ENCODE data around the gene PCED1B. TPM values are rescaled to one million over a fixed set of nuclear protein-coding genes. Genes with fewer than 3 reads are reported as not detected.

PCED1B gene
- total RNA-seq, 1 experiment from 2014 or later = 0.87 TPM

DNA sequence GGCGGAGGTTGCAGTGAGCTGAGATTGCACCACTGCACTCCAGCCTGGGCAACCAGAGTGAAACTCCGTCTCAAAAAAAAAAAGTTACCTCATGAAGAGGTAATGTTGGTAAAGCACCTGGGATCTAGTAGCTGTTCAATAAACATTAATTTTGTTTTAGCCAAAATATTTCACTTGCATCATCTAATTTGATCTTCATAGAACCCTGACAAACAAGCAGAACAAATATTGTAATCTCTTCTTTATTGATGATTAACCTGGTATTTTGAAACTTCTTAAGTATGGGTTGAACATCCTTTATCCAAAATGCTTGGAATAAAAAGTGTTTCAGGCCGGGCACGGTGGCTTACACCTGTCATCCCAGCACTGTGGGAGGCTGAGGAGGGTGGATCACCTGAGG, 149.4 kb downstream of the PCED1B start:
- no peak for DNase-seq (ENCODE audit: low read depth, low spot score)
- in situ Hi-C loops (cut with HindIII; ENCODE audit: low pct_unique_long_range_greater_than_20kb, low sequenced_read_pairs) = no loop called here

DNA sequence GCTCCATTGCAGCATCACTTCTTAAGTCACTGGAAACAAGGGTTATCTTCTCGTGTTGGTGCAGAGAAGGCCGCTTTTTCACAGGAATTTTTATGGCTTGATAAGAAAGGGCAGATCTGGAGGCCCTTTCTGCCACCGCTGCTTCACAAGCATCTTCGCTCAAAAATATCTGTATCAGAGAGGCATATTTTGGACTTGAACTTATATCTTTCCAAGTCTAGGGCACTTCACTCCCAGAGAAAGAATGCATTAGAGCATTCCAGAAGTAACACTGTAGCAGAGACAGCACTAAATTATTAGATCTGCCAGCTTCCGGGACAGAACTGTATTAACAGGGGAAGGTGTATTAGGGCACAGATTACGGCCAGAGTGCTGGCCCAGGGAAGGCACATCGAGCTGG, 152.0 kb downstream of the PCED1B start:
- in situ Hi-C loops (cut with HindIII; ENCODE audit: low pct_unique_long_range_greater_than_20kb, low sequenced_read_pairs) = no loop called here
- no peak for DNase-seq (ENCODE audit: low read depth, low spot score)

DNA sequence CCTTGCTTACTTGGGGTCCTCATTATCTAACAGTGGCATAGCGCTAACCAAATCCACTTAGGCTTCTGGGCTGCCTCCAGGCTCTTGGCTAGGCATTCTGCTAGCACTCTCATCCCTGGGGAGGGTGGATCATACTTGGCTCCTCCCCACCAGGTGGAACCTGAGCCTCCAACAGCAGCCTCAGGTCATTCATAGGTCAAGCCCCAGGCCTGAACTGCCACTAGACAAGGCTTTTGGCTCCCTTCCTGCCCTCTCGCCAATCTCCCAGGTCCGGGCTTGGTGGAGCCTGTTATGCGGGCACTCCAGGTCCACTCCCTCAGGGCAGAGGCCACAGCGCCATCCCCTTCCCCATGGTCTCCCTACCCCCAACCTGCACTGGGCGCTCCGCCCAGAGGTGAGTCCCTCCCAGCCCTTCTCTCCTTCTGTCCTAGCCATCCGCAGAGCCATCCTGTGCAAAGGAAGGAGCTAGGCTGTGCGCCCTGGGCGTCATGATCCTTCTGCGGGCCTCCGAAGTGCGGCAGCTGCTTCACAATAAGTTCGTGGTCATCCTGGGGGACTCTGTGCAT, 155.2 kb downstream of the PCED1B start:
- no peak for DNase-seq (ENCODE audit: low read depth, low spot score)
- in situ Hi-C loops (cut with HindIII; ENCODE audit: low pct_unique_long_range_greater_than_20kb, low sequenced_read_pairs) = no loop called here

DNA sequence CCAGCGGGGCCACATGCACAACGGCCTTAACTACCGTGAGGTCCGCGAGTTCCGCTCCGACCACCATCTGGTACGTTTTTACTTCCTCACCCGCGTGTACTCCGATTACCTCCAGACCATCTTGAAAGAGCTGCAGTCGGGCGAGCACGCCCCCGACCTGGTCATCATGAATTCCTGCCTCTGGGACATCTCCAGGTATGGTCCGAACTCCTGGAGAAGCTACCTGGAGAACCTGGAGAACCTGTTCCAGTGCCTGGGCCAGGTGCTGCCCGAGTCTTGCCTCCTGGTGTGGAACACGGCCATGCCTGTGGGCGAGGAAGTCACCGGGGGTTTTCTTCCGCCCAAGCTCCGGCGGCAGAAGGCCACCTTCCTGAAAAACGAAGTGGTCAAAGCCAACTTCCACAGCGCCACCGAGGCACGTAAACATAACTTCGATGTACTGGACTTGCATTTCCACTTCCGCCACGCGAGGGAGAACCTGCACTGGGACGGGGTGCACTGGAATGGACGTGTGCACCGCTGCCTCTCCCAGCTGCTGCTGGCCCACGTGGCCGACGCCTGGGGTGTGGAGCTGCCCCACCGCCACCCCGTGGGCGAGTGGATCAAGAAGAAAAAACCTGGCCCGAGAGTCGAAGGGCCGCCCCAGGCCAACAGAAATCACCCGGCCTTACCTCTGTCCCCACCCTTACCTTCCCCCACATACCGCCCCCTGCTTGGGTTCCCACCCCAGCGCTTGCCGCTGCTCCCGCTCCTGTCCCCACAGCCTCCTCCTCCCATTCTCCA, 156.0 kb downstream of the PCED1B start:
- DNase-seq (ENCODE audit: low read depth, low spot score) = no peak
- in situ Hi-C loops (cut with HindIII; ENCODE audit: low pct_unique_long_range_greater_than_20kb, low sequenced_read_pairs) = no loop called here

DNA sequence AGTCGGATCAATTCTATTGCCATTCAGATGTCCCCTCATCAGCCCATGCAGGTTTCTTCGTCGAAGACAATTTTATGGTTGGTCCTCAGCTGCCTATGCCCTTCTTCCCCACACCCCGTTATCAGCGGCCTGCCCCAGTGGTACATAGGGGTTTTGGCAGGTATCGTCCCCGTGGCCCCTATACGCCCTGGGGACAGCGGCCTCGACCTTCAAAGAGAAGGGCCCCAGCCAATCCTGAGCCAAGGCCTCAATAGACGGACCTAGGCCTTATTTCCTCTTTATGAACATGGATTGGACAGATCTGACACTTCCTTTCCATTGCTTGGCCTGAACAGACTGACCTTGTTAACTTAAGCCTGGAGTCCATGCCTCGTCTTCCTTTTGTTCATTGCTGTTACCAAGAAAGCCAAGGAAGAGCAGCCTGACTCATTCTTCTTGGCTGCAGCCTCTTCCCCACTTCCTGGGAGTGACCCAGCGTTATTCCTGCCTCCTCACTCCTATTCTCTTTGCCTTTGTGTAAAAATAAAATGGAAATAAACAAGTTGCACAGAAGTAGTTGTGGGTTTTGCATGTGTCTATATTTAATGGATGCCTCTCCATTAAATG, 156.8 kb downstream of the PCED1B start:
- in situ Hi-C loops (cut with HindIII; ENCODE audit: low pct_unique_long_range_greater_than_20kb, low sequenced_read_pairs) = no loop called here
- DNase-seq (ENCODE audit: low read depth, low spot score) = no peak

DNA sequence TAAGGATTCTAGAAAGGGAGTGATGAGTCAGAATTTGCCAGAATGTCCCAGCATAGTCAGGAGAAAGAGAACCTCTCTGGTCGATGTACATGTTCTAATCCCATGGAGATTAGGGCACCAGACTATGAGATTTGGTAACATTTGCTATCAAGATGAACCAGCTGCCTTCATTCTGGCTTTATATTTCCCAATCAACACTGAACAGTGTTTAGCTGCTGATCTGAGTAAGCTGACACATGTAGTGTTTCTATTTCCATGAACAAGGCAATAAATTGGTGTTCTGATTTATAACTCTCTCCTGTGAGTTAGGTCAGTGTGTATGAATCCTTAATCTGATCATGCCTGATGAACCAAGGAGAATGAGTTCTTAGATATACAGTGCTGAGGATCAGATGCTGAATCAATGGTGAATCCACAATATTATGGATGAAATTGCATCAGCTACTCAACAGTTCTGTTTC, 158.4 kb downstream of the PCED1B start:
- no peak for DNase-seq (ENCODE audit: low read depth, low spot score)
- in situ Hi-C loops (cut with HindIII; ENCODE audit: low pct_unique_long_range_greater_than_20kb, low sequenced_read_pairs) = no loop called here

DNA sequence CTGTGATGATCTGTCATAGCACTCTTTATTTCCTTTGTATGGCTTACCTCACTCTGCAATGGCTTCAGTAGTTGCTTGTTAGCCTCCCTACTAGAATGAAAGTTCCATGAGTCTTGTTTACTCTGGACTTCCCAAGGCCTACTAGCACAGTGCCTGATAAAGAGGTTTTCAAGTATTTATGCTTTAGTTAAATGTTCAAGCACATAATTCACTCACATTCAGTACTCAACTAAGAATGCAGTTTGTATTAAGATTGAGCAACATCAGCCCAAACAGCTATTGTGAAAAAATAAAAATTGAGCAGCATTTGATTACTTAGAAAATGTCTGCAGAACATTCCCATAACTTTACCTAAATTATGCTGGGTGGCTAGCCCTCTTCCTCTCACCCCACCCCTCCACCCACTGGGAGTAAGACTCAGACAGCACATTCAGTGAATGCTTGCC, 159.3 kb downstream of the PCED1B start:
- no peak for DNase-seq (ENCODE audit: low read depth, low spot score)
- in situ Hi-C loops (cut with HindIII; ENCODE audit: low pct_unique_long_range_greater_than_20kb, low sequenced_read_pairs) = no loop called here

DNA sequence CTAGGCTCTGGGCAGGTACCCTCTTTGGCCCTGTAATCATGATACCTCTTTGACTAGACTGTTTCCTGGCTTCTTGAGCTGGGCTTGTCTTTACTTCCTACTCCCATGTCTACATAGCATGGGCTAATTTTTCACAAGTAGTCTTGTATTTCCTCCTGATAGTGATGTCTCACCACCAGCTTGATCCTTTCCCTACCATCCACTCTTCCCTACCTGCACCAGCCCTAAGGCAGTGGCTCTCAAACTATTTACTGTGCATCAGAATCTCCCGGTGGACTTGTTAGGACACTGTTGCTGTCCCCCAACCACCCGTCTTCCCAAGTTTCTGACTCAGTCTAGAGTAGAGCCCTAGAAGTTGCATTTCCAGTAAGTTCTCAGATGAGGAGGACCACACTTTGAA, 163.0 kb downstream of the PCED1B start:
- in situ Hi-C loops (cut with HindIII; ENCODE audit: low pct_unique_long_range_greater_than_20kb, low sequenced_read_pairs) = no loop called here
- DNase-seq (ENCODE audit: low read depth, low spot score) = no peak

DNA sequence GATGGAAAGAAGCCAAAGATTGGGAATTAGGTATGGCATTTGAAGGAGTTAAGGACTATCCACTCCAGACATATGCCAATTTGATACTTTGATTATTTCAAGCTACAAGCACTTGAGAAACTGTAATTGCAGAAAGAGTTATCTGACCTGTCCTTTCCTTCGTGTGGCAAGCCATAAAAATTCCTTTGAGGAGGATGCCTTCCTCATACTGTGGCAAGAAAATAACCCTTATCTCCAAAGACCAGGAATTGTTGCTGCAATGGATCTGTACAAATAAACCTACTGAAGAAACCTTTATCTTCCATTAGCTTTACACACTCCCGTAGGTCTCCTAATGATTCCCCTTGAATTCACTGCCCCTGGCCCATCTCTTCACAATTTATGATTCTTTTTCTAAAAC, 165.4 kb downstream of the PCED1B start:
- in situ Hi-C loops (cut with HindIII; ENCODE audit: low pct_unique_long_range_greater_than_20kb, low sequenced_read_pairs) = no loop called here
- DNase-seq (ENCODE audit: low read depth, low spot score) = no peak

DNA sequence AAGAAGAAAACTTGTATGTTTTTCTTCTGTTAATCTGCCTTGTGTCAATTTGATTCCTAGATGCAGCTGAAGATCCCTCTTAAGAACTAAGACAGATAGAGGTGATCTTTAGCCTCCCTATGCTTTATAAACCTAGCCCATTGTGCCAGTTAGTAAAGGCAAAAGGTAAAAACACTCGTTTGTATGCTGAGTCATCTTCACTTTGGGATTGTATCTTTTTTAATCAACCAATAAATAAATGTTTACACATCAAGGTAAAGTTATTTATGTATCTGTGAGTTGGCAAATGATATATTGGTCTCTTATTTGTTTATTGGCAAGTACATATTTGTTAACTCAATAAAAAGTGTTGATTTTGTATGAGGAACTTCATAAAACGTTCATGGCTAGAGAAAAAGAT, 166.2 kb downstream of the PCED1B start:
- DNase-seq (ENCODE audit: low read depth, low spot score) = no peak
- in situ Hi-C loops (cut with HindIII; ENCODE audit: low pct_unique_long_range_greater_than_20kb, low sequenced_read_pairs) = no loop called here

DNA sequence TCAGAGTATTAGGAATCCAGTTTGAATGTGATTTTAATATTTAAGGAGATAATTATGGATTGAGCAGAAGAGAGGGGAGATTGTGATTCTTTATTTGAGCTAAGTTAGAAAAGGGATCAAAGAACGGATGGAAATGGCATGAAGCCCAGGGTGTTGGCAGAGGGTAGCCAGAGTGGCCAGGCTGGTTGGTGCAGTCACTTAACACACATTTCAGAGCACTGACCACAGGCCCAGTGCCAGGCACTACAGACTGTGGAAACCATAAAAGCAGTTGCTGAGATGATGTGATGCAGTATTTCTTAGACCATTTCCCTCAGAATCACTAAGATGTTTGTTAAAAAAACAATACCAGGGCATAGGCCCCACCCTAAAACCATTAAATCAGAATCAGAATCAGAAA, 168.0 kb downstream of the PCED1B start:
- DNase-seq (ENCODE audit: low read depth, low spot score) = no peak

DNA sequence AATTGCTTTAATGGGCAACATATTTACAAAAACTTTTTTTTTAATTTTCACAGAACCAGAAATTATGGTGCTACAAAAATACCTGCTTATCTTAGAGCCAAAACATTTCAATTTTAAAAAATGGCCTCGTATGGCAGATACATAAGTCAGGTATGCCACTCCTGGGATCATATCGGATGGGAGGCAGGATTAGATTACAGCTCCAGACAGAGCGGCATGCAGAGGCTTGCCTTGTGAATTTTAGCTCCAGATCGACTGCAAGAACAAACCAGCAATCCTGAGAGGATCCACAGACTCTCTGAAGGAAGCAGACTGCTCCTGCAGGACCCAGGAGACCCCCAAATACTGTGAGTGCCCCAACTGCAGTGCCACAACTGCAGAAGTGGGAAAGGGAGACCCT, 169.7 kb downstream of the PCED1B start:
- DNase-seq (ENCODE audit: low read depth, low spot score) = no peak
- in situ Hi-C loops (cut with HindIII; ENCODE audit: low pct_unique_long_range_greater_than_20kb, low sequenced_read_pairs) = no loop called here

More for the DNA sequence above, 168.0 kb downstream of the PCED1B start:
- in situ Hi-C loops (cut with HindIII; ENCODE audit: low pct_unique_long_range_greater_than_20kb, low sequenced_read_pairs) = no loop called here

DNA sequence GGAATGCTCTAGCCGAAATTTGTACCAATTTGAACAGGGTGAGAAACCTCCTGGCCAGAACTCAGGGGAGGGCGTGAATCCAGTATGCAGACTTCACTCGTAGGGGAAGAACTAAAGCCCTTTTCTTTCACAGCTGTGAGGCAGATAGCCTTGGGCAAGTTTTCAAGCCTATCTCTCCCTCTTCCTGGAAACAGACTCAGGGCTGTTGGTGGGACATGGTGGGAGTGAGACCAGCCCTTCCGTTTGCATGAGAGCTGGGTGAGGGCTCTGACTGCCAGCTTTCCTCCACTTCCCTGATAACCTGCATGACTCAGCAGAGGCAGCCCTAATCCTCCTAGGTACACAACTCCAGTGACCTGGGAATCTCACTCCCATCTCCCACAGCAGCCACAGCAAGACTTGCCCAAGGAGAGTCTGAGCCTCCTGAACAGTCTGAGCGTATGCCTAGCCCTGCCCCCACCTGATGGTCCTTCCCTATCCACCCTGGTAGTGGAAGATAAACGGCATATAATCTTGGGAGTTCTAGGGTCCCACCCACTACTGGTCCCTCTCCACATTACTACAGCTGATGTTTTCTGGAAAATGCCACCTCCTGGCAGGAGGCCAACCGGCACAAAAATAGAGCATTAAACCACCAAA, 170.4 kb downstream of the PCED1B start:
- DNase-seq (ENCODE audit: low read depth, low spot score) = peak; percentile 22
- in situ Hi-C loops (cut with HindIII; ENCODE audit: low pct_unique_long_range_greater_than_20kb, low sequenced_read_pairs) = no loop called here

DNA sequence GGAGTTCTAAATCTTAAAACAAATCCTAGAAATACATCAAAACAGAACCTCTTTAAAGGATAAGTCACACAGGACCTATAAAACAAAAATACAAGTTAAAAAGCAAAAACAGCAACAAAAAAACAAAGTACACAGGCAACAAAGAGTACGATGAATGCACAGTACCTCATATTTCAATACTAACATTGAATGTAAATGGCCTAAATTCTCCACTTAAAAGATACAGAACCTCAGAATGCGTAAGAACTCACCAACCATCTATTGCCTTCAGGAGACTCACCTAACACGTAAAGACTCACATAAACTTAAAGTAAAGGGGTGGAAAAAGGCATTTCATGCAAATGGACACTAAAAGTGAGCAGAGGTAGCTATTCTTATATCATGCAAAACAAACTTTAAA, 172.5 kb downstream of the PCED1B start:
- in situ Hi-C loops (cut with HindIII; ENCODE audit: low pct_unique_long_range_greater_than_20kb, low sequenced_read_pairs) = no loop called here
- no peak for DNase-seq (ENCODE audit: low read depth, low spot score)

DNA sequence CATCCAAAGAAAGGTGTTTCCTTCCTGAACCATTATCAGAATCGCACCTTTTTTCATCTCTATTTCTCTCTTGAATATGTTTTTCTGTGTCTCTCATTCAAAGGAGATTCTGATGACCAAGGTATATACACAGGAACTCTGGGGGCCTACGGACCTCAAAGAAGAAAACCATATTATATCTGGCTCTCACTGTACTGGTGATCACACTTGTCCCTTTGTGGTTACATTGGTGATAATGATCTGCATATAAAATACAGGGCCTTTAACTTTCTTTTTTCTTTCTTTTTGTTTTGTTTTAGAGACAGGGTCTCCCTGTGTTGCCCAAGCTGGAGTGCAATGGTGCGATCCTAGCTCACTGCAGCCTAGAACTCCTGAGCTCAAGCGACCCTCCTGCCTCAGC, 185.5 kb downstream of the PCED1B start:
- in situ Hi-C loops (cut with HindIII; ENCODE audit: low pct_unique_long_range_greater_than_20kb, low sequenced_read_pairs) = no loop called here
- no peak for DNase-seq (ENCODE audit: low read depth, low spot score)

DNA sequence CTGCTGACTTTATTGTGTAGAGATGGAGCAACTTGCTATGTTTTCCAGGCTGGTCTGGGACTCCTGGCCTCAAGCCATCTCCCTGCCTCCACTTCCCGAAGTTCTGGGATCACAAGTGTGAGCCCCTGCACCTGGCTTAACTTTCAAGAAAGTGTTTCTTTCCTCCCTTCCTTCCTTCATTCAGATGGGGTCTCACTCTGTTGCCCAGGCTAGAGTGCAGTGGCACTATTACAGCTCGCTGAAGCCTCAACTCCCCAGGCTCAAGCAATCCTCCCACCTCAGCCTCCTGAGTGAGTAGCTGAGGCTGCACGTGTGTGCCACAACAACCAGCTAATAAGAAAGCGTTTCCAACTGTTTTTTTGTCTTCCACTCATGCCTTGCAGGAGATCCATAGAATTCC, 186.0 kb downstream of the PCED1B start:
- in situ Hi-C loops (cut with HindIII; ENCODE audit: low pct_unique_long_range_greater_than_20kb, low sequenced_read_pairs) = no loop called here
- DNase-seq (ENCODE audit: low read depth, low spot score) = no peak

DNA sequence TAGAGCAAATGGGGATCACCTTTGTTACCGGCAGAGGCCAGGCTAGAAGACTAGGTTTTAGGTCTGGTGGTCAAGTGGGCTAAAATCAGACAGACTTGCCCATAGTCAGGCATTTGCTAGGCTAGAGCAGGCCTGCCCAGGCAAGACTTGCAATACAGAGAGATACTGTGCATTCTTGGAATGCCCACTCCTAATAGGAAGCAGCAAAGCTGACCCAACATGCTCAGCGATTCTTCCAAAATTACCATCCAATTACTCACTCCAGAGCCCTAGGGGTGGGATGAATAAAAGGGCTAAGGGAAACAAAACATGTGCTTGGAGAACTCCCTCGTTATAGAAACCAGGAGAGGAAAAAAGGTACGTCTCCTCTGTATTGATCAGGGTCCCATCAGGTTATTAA, 188.2 kb downstream of the PCED1B start:
- in situ Hi-C loops (cut with HindIII; ENCODE audit: low pct_unique_long_range_greater_than_20kb, low sequenced_read_pairs) = no loop called here
- no peak for DNase-seq (ENCODE audit: low read depth, low spot score)

All from SK-MEL-5 (cell line).